Renal pelvis (tissue), 12 donors: Measurements from ENCODE around the gene COCH. TPM values are rescaled to one million over a fixed set of nuclear protein-coding genes. Genes with fewer than 3 reads are reported as not detected.
A peak's percentile ranks its signal among the peaks of the same experiment; 100 is the strongest.

Source experiments
- DNase-seq: peaks from one replicate; pipeline ENCODE4 v3.0.0-alpha.2; 2013
- long read RNA-seq, 16 experiments: transcript quantifications; one replicate each; lab custom pipeline, GENCODE V29; 2026
- polyA plus RNA-seq, 3 donors: library from polyadenylated mRNA; unstranded; fragments of 120-200 nt; gene quantifications; one replicate each; pipeline ENCODE4 v1.2.1, GENCODE V29; 2013; ENCODE audit not compliant: insufficient read length in 3 of 3

Gene COCH
- 1 to 10 TPM; 3.3 to 4.5 (median 3.7) TPM for polyA plus RNA-seq
- long read RNA-seq, donor 1, partial matches to known transcripts = 0 of 1 reads
- long read RNA-seq, donor 1, other reads (novel, unspliced or antisense) = 0 of 1 reads
- long read RNA-seq, donor 2, partial matches to known transcripts = 0 of 1 reads
- long read RNA-seq, donor 2, other reads (novel, unspliced or antisense) = 0 of 1 reads
- long read RNA-seq, donor 3 = 0 reads
- long read RNA-seq, donor 4, partial matches to known transcripts = 0 of 2 reads
- long read RNA-seq, donor 4, other reads (novel, unspliced or antisense) = 0 of 2 reads
- long read RNA-seq, donor 5, partial matches to known transcripts = 0 of 2 reads
- long read RNA-seq, donor 5, other reads (novel, unspliced or antisense) = 0 of 2 reads
- long read RNA-seq, donor 6 = 0 reads
- long read RNA-seq, donor 7, partial matches to known transcripts = 13 of 14 reads
- long read RNA-seq, donor 7, other reads (novel, unspliced or antisense) = 0 of 14 reads
- long read RNA-seq, donor 8, partial matches to known transcripts = 0 of 2 reads
- long read RNA-seq, donor 8, other reads (novel, unspliced or antisense) = 0 of 2 reads
- long read RNA-seq, donor 9 = 0 reads
- long read RNA-seq, donor 10 = 0 reads
- long read RNA-seq, donor 11, partial matches to known transcripts = 12 of 12 reads
- long read RNA-seq, donor 11, other reads (novel, unspliced or antisense) = 0 of 12 reads
- long read RNA-seq, donor 12, partial matches to known transcripts = 7 of 7 reads
- long read RNA-seq, donor 12, other reads (novel, unspliced or antisense) = 0 of 7 reads
- long read RNA-seq, donor 13 = 0 reads
- long read RNA-seq, donor 14 = 0 reads
- long read RNA-seq, donor 15 = 0 reads
- long read RNA-seq, donor 16, partial matches to known transcripts = 0 of 1 reads
- long read RNA-seq, donor 16, other reads (novel, unspliced or antisense) = 0 of 1 reads

DNA sequence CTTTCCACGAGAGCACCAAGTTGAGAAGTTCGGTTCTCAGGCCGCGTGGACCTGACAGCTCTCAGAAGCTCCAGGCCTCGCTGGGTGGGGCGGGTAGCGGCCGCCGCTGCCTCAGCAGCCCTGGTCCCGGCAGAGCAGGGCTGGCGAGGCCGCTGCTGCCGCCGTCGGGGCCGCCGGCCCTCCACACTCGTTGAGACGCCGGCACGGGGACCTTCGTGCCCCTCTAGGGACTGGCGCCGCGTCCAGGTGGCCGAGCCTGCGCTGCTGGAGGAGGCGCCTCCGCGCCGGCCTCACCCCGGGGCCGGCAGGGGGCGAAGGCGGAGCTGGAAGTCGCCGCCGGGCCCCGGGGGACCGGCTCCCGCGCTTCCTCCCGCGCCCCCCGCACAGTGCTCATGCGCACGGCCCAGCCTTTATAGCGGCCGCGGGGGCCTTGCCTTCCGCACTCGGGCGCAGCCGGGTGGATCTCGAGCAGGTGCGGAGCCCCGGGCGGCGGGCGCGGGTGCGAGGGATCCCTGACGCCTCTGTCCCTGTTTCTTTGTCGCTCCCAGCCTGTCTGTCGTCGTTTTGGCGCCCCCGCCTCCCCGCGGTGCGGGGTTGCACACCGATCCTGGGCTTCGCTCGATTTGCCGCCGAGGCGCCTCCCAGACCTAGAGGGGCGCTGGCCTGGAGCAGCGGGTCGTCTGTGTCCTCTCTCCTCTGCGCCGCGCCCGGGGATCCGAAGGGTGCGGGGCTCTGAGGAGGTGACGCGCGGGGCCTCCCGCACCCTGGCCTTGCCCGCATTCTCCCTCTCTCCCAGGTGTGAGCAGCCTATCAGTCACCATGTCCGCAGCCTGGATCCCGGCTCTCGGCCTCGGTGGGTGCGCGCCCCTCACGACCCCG, at the start of gene COCH:
TSS of gene COCH (plus strand) at position 440 of the 879 bp plus-strand sequence. CDS start at position 820, 380 bp downstream.
- peak; percentile 38 for DNase-seq

DNA sequence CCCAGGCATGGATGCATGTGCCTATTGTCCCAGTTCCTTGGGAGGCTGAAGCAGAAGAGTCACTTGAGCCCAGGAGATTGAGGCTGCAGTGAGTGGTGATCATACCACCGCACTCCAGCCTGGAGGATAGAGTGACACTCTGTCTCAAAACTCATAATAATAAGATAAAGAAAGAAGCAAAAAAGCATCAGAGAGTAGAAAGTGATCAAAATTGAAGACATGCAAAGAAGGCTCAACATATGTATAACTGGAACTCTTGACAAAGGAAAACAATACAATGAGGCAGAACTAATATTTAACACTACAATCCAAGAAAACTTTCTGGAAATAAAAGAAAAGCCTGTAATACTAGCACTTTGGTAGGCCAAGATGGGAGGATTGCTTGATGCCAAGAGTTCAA, 48.3 kb upstream of the COCH start:
- no peak for DNase-seq

DNA sequence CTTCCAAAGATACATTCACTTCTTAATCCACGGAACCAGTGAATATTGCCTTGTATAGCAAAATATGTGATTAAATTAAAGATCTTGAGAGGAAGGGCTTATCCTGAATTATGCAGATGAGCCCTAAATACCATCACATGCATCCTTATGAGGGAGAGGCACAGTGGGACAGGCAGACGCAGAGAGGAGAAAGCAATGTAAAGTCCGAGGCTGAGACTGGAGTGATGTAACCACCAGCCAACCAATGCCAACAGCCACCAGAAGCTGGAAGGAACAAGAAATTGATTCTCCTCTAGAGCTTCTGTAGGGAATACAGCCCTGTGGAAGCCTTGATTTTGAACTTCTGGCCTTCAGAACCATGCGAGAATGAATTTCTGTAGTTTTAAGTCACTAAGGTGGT, 44.5 kb upstream of the COCH start:
- DNase-seq = no peak

DNA sequence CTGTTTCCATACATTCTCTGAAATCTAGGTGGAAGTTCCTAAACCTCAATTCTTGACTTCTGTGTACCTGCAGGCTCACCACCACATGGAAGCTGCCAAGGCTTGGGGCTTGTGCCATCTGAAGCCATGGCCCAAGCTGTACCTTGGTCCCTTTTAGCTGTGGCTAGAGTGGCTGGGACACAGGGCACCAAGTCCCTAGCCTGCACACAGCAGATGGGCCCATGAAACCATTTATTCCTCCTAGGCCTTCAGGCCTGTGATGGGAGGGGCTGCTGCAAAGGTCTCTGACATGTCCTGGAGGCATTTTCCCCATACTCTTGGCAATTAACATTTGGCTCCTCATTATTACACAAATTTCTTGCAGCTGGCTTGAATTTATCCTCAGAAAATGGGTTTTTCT, 40.0 kb upstream of the COCH start:
- DNase-seq = no peak

DNA sequence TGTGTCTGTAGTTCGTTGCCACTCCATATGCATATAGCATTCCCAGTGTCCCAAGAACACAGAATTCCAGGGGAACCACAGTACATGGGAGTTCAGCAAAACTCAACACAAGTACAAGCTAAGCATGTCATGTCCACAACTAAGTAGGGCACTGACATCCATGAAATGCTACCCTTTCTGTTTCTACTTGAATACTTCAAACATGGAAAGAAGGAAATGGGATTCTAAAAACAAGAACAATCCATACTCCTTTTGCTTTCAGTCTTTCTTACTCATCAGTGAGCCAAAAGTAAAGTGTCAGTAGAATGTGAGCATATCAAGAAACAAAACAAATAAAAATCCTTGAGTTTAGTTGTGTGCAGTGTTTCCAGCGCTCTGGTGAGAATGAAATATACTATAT, 36.0 kb upstream of the COCH start:
- DNase-seq = no peak

DNA sequence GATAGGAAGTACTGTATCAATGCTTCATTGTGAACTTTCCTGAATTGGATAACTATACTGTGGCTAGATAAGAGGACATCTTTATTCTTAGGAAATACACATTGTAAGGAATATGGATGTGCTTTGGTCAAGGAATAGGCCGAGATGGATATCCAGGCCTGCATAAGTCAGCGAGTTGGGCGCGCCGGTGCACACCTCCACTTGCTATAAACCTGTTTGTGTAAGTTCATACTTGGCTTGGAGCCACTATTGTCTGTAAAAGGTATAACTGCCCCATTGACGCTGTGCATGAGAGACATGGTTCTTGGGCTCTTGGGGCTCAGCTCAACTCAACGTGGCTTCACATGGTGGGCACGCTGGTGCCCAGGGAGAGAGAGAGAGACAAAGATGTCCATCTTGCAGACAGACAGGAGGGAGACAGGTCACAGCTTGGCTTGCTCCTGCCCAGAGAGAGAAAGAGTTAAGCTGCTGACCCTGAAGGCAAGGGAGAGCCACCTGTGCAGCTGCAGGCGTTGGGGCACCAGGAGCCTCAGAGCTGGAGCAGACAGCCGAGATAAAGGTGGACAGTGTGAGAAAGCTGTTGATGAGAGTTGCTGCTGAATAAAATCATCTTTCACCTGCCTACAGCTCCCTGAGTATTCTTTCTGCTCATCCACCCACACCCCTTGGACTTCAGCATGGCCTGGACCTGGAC, 34.1 kb upstream of the COCH start:
- no peak for DNase-seq

DNA sequence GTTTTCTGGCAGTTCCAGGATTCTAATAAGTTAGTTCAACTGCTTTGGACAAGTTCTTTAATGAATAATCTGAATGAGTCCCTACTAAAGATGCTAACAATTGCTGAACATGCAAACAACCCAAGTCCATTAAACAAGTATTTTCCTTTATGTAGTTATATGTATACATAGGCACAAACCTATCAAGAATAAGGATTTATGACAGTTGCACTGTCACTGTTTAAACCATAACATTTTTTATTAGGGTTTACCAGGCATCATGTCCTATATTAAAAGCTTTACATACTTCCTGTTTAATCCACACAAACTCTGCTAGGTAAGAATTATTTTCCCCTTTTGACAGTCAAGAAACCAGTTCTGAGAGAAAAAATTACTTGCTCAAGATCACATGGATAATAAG, 31.9 kb upstream of the COCH start:
- no peak for DNase-seq

DNA sequence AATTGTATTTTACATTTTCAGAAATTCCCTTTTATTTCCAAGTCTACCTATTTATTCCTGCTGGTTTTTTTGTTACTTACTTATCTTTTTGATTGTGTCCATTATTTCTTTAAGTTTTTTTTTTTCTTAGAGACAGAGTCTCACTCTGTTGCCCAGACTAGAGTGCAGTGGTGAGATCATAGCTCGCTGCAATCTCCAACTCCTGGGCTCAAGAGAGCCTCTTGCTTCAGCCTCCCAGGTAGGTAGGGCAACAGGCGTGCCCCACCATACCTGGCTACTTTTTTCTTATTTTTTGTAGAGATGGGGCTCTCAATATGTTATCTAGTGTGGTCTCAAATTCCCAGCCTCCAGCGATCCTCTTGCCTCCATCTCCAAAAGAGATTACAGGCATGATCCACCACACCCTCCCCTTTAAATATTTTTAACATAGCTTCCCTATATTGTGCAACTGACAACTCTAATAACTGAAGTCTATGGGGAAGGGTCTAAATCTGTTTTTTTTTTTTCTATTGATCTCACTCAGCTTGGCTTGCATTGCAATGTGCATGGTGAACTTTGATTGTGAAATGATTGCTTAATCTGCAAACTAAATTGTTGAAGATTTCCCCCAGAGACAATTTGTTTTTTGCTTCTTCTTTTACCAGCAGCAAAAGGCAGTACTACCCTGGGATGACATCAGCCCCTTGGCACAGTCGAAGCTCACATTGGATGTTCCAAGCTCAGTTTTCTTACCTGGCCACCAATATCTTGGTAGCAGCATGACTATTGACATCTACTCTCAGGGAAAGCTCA, 25.7 kb upstream of the COCH start:
- no peak for DNase-seq

DNA sequence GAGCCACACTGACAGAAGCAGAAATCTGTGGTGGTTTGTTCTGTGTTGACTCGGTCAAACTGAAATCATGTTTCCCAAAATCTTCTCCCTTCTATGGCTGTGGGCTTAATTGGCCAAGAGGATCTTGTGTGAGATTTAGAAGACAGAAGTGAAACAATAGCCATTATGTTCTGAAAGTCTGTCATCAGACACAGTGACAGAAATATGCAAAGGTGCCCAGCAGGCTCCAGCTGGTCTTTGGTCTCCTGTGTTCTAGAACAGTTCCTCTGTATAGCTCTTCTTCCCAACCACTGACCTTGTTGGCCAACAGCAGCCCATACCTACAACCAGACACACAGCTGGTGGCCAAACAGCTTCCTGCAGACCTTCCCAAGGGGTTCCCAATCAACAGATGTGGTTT, 25.0 kb upstream of the COCH start:
- no peak for DNase-seq

DNA sequence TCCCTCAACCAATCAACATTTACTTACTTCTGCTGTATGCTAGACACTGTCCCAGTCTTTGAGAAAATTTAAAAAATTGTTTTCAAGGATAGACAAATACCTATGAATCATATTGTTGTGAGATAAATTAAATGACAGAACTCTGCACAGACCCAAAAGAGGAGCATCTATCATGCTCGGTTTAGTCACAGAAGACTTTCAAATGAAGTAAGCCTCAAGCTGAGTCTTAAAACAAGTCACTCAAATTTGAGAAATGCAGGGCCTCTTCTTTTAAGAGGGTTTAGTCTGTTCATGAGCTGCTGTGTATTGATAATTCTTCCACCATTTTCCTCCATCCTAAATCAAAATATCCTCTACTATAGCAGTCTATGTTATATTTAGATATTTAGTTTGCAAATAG, 24.4 kb upstream of the COCH start:
- no peak for DNase-seq

DNA sequence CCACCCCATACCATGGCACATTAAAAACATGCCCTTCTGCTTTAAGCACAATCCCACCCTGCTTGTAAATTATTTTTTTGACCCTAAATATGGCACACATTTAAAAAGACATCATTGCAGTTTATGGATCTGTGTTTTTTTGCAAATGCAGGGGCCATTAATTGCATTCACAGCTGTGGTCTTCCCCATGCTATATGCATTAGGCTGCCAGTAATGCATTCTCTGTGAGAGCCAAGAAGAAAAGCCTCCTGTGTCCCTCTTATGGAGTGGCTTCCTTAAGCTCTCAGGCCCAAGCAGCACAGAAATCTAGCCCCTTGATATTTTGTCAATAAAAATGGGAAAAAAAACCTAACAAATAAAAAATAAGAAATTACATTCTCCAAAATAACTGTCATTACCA, 20.4 kb upstream of the COCH start:
- no peak for DNase-seq

DNA sequence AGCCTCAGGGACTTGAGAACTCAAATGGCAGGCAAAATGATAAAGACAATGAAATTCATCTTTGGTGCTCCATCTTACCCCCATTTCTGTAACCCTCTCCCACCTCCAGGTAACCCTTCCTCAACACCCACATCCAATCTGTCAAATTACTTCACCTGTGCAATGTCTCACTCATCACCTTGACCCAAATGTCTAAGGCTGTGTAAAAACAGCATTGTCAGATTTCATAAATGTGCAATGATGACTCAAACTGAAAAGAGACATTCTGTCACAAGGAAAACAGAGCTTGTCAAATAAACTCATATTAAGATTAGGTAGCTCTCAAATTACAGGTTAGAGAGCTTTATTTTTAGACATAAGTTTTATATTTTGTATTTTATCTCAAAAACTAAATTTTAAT, 19.9 kb upstream of the COCH start:
- DNase-seq = no peak

DNA sequence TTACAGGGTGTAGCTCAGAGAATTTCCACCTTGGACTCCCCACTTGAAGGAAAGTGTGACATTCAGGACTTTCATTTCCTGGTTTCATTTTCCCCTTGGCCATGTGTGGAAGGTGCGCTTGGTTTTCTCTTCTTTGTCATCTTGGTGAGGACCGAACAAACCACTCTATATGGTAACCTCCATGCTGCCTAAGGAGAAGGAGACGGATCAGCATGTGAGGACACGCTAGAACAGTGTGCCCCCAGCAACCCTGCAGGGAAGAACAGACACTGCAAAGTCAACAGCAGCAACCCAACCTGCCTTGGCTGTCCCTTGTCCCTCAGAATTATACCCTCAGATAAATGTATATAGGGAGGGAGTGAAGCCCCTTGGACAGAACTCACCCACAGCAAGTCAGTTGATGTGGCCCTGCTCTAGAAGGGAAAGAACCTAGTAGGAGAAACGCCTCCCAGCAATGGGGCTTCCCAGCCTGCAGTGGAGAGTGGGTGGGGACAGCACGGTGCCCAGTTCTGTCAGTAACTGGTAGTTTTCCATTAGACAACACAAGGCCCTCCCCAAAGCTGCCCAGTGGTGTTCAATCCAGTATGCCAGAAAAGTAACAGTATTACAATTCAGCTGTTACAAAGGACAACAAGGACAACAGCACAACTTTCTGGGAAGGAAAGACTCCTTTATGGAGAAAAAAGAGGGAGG, 18.9 kb upstream of the COCH start:
- no peak for DNase-seq

DNA sequence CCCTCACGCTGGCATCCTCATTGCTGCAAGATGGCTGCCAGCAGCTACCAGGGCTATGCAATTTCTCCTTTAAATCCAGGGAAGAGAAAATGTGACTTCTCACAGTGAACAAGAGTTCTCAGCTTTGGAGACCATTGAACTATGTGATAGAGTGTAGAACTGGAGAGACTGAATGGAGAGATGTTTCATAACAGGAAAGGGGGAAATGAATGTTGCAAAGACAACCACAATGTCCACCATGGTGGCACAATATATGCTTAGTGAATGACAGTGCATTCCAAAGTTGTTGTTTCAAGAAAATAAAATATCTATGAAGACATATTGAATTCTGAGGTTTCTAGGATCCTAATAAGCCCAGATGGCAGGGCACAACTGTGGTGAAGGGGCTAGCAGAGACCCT, 13.2 kb upstream of the COCH start:
- DNase-seq = no peak

DNA sequence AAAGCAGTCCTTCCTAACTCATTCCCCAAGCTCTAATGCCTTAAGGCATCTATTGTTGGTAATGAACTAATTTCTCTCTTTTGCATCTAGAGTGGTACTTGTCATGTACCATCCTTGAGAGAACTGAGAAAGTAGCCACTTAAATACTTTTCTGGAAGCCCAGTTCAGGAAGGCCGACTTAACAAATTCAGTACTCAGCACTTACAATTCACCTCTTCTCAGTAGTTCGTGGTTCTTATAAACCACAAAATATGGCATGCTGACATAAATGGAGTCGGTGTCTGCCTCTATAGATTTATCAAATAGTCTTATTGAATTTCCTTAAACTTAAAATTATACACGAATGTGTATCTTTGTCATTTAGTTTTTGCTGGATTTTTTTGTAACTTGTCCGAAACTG, 9.4 kb upstream of the COCH start:
- no peak for DNase-seq

DNA sequence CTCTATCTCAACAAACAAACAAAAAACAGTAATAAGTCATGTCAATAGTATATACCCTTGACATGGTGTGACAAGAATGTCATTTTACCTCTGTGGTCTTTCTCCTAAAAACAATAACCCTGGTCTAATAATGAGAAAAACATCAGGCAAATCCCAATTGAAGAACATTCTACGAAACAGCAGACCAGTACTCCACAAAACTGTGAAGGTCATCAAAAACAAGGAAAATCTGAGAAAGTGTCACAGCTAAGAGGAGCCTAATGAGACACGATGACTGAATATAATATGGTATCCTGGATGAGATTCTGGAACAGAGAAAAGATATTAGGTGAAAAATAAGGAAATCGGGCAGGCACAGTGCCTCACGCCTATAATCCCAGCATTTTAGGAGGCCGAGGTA, 5.6 kb upstream of the COCH start:
- DNase-seq = no peak

DNA sequence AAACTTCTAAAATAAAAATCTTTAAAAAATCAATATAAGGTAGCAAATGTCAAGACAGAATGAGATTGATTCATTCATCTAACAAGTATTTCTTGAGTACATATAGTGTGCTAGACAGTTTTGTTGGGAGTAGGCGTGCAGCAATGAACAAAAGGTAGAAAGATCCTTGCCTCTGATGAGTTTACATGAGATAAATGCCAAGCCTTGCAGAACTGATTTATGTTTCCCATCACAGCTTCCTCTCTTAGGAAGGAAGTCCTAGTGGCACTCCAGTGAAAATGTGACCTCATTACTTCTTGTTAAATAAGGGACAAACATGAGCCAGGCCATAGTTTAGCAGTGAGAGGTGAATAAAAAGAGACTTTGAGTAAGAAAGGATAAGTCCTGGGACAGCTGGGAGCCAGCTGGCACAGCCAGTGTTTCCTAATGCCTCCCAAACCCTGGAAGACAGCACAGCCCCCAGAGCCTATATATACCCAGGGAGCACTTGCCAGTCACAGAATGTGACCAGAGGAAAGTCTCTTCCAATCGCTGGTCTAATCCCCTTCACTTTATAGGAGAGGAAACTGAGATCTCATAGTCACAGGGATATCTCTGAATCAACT, 4.7 kb upstream of the COCH start:
- DNase-seq = peak; percentile 4

DNA sequence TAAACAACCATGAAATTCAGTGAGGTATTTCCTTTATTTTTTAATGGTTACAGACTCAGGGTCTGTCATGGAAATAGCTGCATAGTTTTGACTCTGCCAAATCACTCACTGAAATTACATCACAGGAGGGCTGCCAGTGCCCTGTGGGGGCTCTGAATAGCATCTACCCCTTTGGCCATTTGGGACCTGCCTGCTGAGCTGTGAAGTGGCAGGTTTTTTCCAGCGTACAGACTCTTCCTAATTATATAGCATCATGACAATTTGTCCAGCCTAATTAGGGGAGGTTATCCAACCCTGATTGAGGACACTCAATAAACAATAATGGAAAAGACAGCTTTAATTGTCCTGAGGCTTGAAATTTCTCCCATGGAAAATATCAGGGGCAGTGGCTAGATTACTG, 1.8 kb upstream of the COCH start:
- DNase-seq = no peak
